RWPE2 (cell line): ENCODE data around the gene ZNF423.

Source experiments
- ATAC-seq: fragments of 200-7000 bp; cut with Tn5 transposase; 3 replicates; pipeline ENCODE4 v1.9.1; 2021; ENCODE audit warnings: low read depth
- DNase-seq: peaks from one replicate; pipeline ENCODE4 v3.0.0-alpha.2; 2020; ENCODE audit warnings: low spot score
- H3K27ac ChIP-seq: fragments of 450-650 bp; 2 replicates; pipeline ENCODE4 v1.5.1; 2017; ENCODE audit warnings: mild to moderate bottlenecking; ENCODE audit not compliant: poor library complexity, severe bottlenecking
- H3K27me3 ChIP-seq: fragments of 250-450 bp; sonication (Bioruptor Pico); 2 replicates; pipeline ENCODE4 v1.5.1; 2021; ENCODE audit warnings: mild to moderate bottlenecking, moderate library complexity; ENCODE audit not compliant: insufficient read depth, poor library complexity, severe bottlenecking
- H3K36me3 ChIP-seq: fragments of 250-450 bp; sonication (Bioruptor Pico); 2 replicates; pipeline ENCODE4 v1.5.1; 2020; ENCODE audit warnings: low read depth, mild to moderate bottlenecking, moderate library complexity
- H3K4me1 ChIP-seq: fragments of 250-450 bp; sonication (Bioruptor Pico); 2 replicates; pipeline ENCODE4 v1.5.1; 2021; ENCODE audit warnings: mild to moderate bottlenecking, moderate library complexity; ENCODE audit not compliant: insufficient read depth, poor library complexity, severe bottlenecking
- H3K4me3 ChIP-seq: fragments of 250-450 bp; sonication (Bioruptor Pico); 2 replicates; pipeline ENCODE4 v1.5.1; 2021; ENCODE audit warnings: mild to moderate bottlenecking, moderate library complexity; ENCODE audit not compliant: severe bottlenecking
- H3K9me3 ChIP-seq: fragments of 250-450 bp; sonication (Bioruptor Pico); 2 replicates; pipeline ENCODE4 v1.5.1; 2021; ENCODE audit warnings: mild to moderate bottlenecking, moderate library complexity; ENCODE audit not compliant: severe bottlenecking
- TF ChIP-seq, protein P1 (sequence below): fragments of 450-650 bp; IDR thresholded peaks from one replicate; pipeline ENCODE4 v1.5.1; 2017; ENCODE audit warnings: mild to moderate bottlenecking, moderate library complexity; ENCODE audit not compliant: poor library complexity, severe bottlenecking

Gene ZNF423

DNA sequence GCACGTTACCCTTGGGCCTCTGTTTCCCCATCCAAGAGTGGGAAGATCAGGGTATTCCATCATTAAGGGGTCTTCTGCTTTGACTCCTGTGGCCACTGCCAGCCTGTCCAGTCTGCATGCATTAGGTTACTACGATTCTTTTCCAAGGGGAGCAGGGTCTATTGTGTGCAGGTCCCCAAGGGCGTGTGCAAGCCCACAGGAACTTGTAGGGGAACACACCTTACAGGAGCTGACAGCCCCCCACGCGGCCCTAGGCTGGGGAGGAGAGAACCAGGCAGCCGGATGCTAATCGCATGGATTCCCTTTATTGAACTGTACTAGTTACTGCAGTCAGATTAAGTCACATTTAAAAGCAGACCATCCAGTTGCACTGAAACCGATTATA lies 365.6 kb downstream of the ZNF423 start:
- Histone ChIP-seq H3K4me3 (no peak overlapping the region), H3K36me3 (no peaks in the 10 kb centered on the region), H3K9me3 (no peaks in the 10 kb centered on the region), H3K4me1 (no peaks in the 10 kb centered on the region), H3K27me3 (peaks cover 3% of the 10 kb centered on the region), H3K27ac (no peak overlapping the region)
- TF ChIP-seq, protein P1, sequence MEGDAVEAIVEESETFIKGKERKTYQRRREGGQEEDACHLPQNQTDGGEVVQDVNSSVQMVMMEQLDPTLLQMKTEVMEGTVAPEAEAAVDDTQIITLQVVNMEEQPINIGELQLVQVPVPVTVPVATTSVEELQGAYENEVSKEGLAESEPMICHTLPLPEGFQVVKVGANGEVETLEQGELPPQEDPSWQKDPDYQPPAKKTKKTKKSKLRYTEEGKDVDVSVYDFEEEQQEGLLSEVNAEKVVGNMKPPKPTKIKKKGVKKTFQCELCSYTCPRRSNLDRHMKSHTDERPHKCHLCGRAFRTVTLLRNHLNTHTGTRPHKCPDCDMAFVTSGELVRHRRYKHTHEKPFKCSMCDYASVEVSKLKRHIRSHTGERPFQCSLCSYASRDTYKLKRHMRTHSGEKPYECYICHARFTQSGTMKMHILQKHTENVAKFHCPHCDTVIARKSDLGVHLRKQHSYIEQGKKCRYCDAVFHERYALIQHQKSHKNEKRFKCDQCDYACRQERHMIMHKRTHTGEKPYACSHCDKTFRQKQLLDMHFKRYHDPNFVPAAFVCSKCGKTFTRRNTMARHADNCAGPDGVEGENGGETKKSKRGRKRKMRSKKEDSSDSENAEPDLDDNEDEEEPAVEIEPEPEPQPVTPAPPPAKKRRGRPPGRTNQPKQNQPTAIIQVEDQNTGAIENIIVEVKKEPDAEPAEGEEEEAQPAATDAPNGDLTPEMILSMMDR: no peak
- ATAC-seq (no peak), DNase-seq (peak; percentile 19)

DNA sequence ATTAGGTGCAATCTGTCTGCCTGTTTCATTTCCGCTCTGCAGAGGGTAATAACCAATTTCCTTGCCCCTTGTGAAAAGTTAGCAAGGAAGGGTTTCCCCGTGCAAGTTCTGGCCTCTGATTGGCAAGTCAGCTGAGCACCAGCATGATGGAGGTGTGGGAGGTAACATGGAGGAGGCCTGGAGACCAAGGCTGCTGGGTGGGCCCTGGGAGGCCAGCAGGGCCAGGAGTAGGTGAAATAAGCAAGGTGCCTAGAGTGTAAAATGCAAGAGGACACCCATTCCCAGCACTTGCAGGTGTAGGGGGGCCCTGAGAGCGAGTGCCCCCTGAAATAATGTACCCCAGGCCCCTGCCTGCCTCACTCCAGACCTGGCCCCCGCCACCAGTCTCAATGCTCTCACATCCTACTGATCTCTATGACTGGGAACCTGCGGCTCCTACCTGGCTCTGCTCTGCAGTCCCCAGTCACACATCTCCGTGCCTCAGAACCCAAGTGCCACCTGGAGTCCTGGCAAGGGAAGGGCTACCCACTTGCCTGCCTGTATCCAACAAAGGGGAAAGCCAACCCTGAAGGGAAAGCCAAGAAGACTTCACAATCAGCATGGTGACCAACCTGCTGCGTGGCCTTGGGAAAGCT lies 366.1 kb downstream of the ZNF423 start:
- peak; percentile 26 for DNase-seq
- no peak for ATAC-seq
- TF ChIP-seq, protein P1: no peak

DNA sequence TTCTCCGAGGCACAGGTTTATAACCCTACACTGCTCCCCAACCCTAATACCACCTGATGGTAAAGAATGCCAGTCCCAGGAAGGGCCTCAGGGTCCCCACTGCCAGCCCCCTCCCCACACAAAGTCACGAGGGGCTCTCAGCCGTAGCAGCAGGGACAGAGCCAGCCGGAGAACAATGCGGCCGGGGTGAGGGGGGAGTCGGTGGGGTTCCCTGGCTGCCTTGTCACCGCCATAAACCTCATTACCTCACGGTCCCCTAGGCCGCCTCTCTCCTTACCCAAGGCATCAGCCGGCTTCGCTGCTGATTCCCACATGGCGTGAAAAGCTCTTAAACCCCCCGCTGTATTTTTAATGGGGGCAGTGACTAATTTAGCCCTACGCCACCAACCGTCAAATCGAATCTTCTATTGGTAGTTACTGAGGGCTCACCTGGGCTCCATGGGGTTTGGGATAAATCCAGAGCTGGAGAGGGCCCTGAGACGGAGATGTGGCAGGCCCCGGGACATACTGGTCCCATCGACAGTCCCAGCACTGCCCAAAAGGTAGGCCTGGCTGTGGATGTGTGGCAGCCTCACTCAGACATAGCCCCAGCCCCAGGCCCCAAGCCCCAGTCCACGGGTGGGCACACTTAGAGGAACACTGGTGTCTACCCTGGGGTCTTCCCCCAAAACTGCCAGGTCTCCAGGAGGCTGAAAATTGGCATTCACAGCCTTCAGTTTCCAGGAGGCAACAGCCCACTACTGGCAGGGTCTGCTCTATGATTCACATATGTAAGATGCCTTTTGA lies 367.0 kb downstream of the ZNF423 start:
- no peaks in the 10 kb centered on the region for H3K4me1 ChIP-seq
- no peak overlapping the region for H3K4me3 ChIP-seq
- no peaks in the 10 kb centered on the region for H3K36me3 ChIP-seq
- H3K27me3 ChIP-seq: peaks cover 3% of the 10 kb centered on the region
- ATAC-seq (no peak), DNase-seq (peak; percentile 24)
- no peaks in the 10 kb centered on the region for H3K9me3 ChIP-seq
- TF ChIP-seq, protein P1: no peak
- no peak overlapping the region for H3K27ac ChIP-seq

More for the DNA sequence above, 366.1 kb downstream of the ZNF423 start:
- Histone ChIP-seq H3K27me3 (peaks cover 3% of the 10 kb centered on the region), H3K4me1 (no peaks in the 10 kb centered on the region), H3K27ac (no peak overlapping the region), H3K36me3 (no peaks in the 10 kb centered on the region), H3K4me3 (no peak overlapping the region), H3K9me3 (no peaks in the 10 kb centered on the region)

DNA sequence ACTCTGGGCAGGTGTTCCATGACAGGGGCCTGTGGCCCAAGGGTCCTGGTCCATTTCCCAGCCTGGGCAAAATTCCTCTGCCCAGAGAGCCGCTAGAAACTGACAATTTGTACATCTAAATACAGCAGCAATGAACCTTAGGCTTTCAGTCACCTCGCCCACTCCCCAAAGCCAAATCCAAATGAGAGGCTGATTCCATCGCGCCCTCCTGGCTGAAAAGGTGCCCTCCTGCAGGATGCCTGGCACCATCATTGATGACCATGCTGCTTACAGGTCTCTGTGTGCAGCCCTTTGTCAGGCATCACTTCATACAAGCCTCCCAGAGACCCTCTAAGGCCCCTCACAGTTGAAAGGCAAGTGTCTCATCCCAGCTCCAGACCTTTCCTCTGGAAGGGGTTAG lies 367.6 kb downstream of the ZNF423 start:
- peak; percentile 15 for DNase-seq
- TF ChIP-seq, protein P1: no peak
- Histone ChIP-seq H3K4me3 (no peak overlapping the region), H3K27ac (no peak overlapping the region), H3K4me1 (no peaks in the 10 kb centered on the region), H3K9me3 (no peaks in the 10 kb centered on the region), H3K27me3 (peaks cover 3% of the 10 kb centered on the region), H3K36me3 (no peaks in the 10 kb centered on the region)
- ATAC-seq: no peak

DNA sequence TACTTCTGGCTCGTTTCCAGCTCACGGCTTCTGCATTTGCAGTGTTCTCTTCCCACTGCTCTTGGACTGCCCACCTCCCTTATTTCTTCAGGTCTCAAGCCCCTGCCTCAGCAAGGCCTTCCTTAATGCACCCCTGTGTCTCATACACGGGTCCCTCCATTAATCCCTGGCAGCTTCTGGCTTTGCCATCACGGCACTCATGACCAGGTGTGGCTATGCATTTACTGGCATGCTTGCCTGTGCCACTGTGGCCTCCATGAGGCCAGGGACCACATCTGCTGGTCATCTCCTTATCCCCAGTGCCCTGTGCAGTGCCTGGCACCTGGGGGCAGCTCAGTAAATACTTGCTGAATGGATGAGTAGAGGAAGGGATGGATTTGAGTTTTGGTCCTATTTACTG lies 368.2 kb downstream of the ZNF423 start:
- H3K9me3 ChIP-seq: no peaks in the 10 kb centered on the region
- TF ChIP-seq, protein P1: no peak
- no peak overlapping the region for H3K4me3 ChIP-seq
- ATAC-seq (no peak), DNase-seq (peak; percentile 18)
- H3K4me1 ChIP-seq: no peaks in the 10 kb centered on the region
- peaks cover 4% of the 10 kb centered on the region for H3K27me3 ChIP-seq
- no peak overlapping the region for H3K27ac ChIP-seq
- H3K36me3 ChIP-seq: no peaks in the 10 kb centered on the region
